Measurements from ENCODE around the gene SPOCK1.
"Not testable (repeated sequence)": the region's sequence is repeated elsewhere in the genome, so short reads cannot be mapped to it uniquely, and the experiment has no call there.

The SPOCK1 gene

GRCh38 chr5:137259115-137259514, 240.0 kb downstream of the SPOCK1 start:
- not testable (repeated sequence) for DNase-seq

GRCh38 chr5:137254119-137255090, 244.7 kb downstream of the SPOCK1 start:
- peak; percentile 44 for DNase-seq

GRCh38 chr5:137252512-137252911, 246.6 kb downstream of the SPOCK1 start:
- no peak for DNase-seq

GRCh38 chr5:137250421-137250820, 248.7 kb downstream of the SPOCK1 start:
- DNase-seq, result no peak

- DNase-seq, result no peak
These were observed 250.6 kb downstream of the SPOCK1 start for GRCh38 chr5:137248527-137248926.

- DNase-seq, result no peak
These were observed 253.7 kb downstream of the SPOCK1 start for GRCh38 chr5:137245438-137245837.

- no peak for DNase-seq
These were observed 258.8 kb downstream of the SPOCK1 start for GRCh38 chr5:137240285-137240684.

GRCh38 chr5:137236849-137237507, 262.1 kb downstream of the SPOCK1 start:
- DNase-seq, result no peak

- no peak for DNase-seq
These were observed 262.9 kb downstream of the SPOCK1 start for GRCh38 chr5:137236252-137236651.

- DNase-seq, result no peak
These were observed 263.9 kb downstream of the SPOCK1 start for GRCh38 chr5:137234973-137235943.

- no peak for DNase-seq
These were observed 265.4 kb downstream of the SPOCK1 start for GRCh38 chr5:137233726-137234125.

- DNase-seq, result not testable (repeated sequence)
These were observed 265.8 kb downstream of the SPOCK1 start for GRCh38 chr5:137233304-137233703.

- peak; percentile 32 for DNase-seq
These were observed 267.6 kb downstream of the SPOCK1 start for GRCh38 chr5:137231540-137231939.

- DNase-seq, result no peak
These were observed 270.3 kb downstream of the SPOCK1 start for GRCh38 chr5:137228816-137229215.

- DNase-seq, result no peak
These were observed 273.0 kb downstream of the SPOCK1 start for GRCh38 chr5:137226081-137226480.

GRCh38 chr5:137223324-137224295, 275.5 kb downstream of the SPOCK1 start:
- DNase-seq, result no peak

GRCh38 chr5:137221943-137222342, 277.2 kb downstream of the SPOCK1 start:
- no peak for DNase-seq

GRCh38 chr5:137220523-137220927, 278.6 kb downstream of the SPOCK1 start:
- DNase-seq, result peak; percentile 82

- DNase-seq, result no peak
These were observed 280.2 kb downstream of the SPOCK1 start for GRCh38 chr5:137218896-137219295.

- DNase-seq, result peak; percentile 63
These were observed 280.7 kb downstream of the SPOCK1 start for GRCh38 chr5:137218471-137218870.

- peak; percentile 48 for DNase-seq
These were observed 281.4 kb downstream of the SPOCK1 start for GRCh38 chr5:137217599-137218200.

Measured in fibroblast of skin of scalp (primary cell).